GM21360 (cell line): ENCODE data around the gene IQCH.

Experiments
- ATAC-seq: cut with Tn5 transposase; IDR thresholded peaks from one replicate; pipeline ENCODE4 v1.9.1; 2021; ENCODE audit warnings: mild to moderate bottlenecking, moderate library complexity; ENCODE audit not compliant: unreplicated experiment

IQCH gene

DNA sequence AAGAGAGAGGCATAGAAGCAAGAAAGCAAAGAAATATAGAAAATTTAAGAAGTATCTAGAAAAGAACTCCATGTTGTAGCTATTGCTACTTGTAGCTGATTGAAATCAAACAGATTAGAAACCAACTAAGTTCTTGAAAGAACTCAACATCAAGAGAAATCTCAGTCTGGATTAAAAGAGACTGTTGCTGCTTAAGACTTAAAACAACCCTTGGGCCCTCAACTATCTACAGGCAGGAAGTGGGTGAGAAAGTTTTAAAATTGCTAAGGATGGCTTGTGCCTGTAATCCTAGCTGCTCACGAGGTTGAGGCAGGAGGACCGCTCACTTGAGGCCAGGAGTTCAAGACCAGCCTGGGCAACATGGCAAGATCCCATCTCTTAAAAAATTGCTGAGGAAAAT is 227.1 kb downstream of the IQCH start:
- ATAC-seq: no peak

GRCh38 chr15:67495585-67495984 is 241.0 kb downstream of the IQCH start:
- ATAC-seq: no peak

GRCh38 chr15:67501177-67501835 is 246.7 kb downstream of the IQCH start:
- no peak for ATAC-seq

GRCh38 chr15:67501836-67502461 is 247.4 kb downstream of the IQCH start:
- no peak for ATAC-seq

- ATAC-seq: no peak
Measured at GRCh38 chr15:67504056-67504455, 249.5 kb downstream of the IQCH start.

GRCh38 chr15:67504796-67505195 is 250.2 kb downstream of the IQCH start:
- ATAC-seq: no peak

DNA sequence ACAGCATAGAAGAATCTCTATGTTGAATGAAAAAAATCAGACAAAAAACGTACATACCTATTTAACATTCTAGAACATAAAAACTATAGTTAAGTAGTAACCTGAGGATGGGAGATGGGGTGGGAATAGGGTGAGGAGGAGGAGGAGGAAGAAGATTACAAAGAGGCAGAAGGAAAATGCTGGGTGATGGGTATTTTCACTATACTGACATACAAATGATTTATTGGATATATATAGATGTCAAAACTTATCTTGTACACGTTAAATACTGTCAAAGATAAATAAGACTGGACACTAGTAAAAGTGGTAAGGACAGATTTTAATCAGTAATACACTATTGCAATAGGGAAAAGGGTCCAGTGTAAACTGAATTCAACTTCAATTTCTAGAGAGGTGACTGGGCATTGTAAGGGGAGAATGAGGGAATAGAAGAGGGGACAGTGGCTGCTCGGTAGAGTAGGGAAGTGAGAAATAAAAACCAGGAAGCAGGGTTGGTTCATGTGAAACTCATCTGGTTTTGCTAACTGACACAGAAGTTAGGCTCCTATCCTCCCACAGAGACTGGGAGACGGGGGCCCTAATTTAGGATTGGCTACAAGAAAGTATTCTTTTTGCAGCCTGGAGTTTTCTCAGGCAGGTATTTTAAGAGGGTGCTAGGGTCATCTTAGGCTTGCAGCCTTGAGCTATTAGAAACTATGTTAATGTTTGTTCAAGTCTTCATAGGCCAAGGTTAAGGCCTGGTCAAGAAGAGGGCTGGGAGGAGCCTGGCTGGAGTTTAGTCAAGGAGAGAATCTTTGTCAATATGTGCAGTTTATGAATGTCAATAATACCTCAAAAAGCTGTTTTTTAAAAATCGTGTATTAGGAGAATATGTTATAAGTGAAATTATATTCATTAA is 251.3 kb downstream of the IQCH start:
- no peak for ATAC-seq

- ATAC-seq: no peak
Measured at GRCh38 chr15:67506775-67507747, 252.5 kb downstream of the IQCH start.

DNA sequence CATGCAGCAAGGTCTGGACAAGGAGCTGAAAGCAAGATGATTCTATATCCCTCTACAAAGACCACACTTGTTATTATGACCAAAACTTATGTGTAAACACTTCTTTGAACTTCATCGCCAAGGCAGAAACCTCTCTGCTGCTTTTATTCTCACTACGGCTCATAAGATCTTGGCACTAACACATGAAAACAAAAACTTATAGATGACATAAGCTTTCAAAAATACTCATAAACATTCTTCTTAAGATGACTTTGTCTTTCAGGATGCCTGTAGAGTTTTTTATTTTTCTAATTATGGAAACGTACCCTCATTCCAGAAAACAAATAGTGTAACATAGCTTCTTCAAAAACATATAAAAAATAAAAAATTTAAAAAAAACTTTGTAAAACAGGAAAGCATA is 253.8 kb downstream of the IQCH start:
- no peak for ATAC-seq

GRCh38 chr15:67509918-67510317 is 255.3 kb downstream of the IQCH start:
- no peak for ATAC-seq

DNA sequence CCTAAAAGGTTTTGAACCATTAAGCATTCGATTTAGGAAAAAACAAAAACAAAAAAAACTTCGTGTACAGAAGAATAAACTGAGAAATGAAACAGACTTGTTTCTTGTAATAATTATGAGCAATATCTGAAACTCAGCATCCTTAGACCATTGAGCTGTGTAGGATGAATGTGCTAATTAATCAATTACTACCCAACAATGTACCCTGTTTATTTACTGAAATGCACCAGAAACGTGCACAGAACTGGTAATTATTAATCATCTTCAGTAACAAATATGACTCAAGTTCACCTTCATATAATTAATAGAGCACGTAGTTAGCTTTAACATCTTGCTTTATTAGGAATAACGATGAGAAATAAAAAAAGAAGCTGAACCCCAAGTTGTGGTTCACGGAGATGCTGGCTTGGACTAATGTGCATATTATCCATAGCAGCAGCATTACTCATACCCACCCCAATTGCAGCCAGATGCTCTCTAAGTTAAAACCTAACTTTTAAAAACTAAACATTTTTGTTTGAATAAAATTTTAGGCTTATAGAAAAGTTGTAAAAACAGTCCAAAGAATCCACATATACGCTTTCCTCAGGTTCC is 256.1 kb downstream of the IQCH start:
- no peak for ATAC-seq

- no peak for ATAC-seq
Measured at GRCh38 chr15:67511606-67512005, 257.0 kb downstream of the IQCH start.

DNA sequence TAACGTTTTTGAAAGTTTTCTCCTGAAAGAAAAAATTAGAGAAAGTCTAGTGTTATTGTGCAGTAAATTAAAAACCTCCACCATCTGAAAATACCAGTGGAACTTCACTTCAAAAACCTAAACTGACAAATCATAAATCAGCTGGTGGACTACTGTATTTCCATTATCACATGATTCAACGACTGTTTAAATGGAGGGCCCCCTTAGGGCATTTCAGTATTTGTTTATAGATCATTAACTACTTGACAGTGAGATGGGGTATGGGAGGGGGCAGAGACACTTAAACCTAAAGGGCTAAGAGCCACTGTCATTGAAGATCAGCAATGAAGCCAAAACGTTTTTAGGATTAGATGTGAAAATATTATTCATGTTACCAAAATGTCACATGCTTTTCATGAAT is 257.6 kb downstream of the IQCH start:
- no peak for ATAC-seq

DNA sequence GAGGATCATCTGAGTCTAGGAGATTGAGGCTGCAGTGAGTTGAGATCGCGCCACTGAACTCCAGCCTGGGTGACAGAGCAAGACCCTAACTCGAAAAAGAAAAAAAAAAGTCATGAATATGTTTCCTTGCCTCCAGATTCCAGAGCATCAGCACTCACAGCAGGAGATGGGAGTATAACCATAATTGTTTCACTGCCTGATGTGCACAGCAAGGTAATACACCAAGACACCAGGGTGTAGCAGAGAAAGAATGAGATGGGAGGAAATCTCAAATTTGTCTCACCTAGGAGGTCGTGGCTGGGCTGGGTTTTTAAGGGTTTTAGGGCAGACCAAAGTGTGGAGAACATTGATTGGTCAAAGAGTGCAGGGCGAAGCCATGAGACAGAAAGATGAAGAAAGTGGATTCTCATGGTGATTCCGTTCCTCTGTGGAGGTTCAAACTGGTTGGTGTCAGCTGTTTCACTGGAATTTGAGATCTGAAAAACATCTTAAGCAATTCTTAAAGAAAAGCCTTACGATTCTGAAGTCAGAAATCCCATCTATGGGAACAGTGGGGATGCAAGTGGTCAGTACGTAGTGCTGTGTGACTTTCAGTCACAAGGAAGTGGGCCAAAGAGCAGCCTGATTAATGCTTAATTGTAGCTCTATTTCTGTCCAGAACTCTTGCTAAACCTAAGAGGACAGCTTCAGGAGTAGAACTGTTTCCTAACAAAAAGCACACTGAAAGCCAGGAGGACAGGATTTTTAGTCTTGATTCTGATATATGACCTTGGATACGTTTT is 258.5 kb downstream of the IQCH start:
- no peak for ATAC-seq

GRCh38 chr15:67515090-67515489 is 260.5 kb downstream of the IQCH start:
- ATAC-seq: no peak

- no peak for ATAC-seq
Measured at GRCh38 chr15:67515557-67515956, 261.0 kb downstream of the IQCH start.

- ATAC-seq: no peak
Measured at GRCh38 chr15:67520321-67521028, 265.9 kb downstream of the IQCH start.

DNA sequence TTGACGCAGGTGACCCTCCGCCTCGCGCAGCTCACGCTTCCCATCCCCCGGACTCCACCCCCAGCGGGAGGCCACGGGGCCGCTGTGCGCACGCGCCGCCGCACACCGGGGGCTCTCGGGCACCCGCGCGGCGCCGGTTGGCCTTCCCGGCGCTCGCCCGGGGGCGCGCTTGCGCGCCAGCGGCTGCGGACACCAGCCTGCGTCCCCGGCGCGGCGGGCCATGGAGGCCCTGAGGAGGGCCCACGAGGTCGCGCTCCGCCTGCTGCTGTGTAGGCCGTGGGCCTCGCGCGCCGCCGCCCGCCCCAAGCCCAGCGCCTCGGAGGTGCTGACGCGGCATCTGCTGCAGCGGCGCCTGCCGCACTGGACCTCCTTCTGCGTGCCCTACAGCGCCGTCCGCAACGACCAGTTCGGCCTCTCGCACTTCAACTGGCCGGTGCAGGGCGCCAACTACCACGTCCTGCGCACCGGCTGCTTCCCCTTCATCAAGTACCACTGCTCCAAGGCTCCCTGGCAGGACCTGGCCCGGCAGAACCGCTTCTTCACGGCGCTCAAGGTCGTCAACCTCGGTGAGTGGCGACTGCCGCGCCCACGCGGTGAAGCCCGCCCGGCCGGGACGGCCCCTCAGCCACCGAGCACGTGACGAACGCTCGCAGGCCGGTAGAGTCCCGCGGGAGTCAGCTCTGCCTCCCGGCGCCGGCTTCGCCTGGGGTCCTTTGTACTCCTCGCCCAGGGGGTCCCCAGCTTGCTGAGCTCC is 266.6 kb downstream of the IQCH start, which contains the start of gene C15orf61:
Gene C15orf61, plus strand, starts transcription at position 103 of the 754 bp plus-strand sequence. Its CDS starts 118 bp downstream, at position 221.
- ATAC-seq: peak; percentile 69
